HepG2 (cell line): ENCODE measurements around the gene NKX2-2. TPM values are rescaled to one million over a fixed set of nuclear protein-coding genes. Genes with fewer than 3 reads are reported as not detected.

ENCODE experiments used
- ATAC-seq: fragments of 200-7000 bp; cut with Tn5 transposase; 3 replicates; pipeline ENCODE4 v1.9.1; 2020; ENCODE audit warnings: mild to moderate bottlenecking, moderate library complexity
- BruUV-seq: library from RNA; stranded (reverse); fragments of 400-500 nt; replicated peaks from 2 replicates; lab custom pipeline; 2021; lab: Mats Ljungman, UMichigan
- CTCF ChIA-PET: fragments of 300-600 bp; formaldehyde crosslinking; extraction: SDS; loops from one replicate; lab custom pipeline; 2021; ENCODE audit warnings: low total read pairs, inconsistent platforms, low intra/inter-chr PET ratio; lab: Yijun Ruan, JAX
- POLR2A ChIA-PET: fragments of 350-600 bp; sonication (Branson Sonifier 250); formaldehyde crosslinking; loops from one replicate; lab custom pipeline; 2020; ENCODE audit warnings: antibody characterized with exemption, inconsistent platforms; lab: Yijun Ruan, JAX
- DNase-seq: peaks from one replicate; pipeline ENCODE4 v3.0.0-alpha.2; 2015; ENCODE audit warnings: low spot score
- FAIRE-seq: peaks from 3 replicates; lab custom pipeline; 2011; peaks lifted over from hg19 to GRCh38; lab: Jason Lieb, UNC
- H2AFZ ChIP-seq: one replicate; pipeline ENCODE4 v1.6.1; 2011; ENCODE audit warnings: low read length, inconsistent platforms
- H3K27ac ChIP-seq: fragments of 300-600 bp; 3 replicates; pipeline ENCODE4 v1.8.0; 2011; ENCODE audit warnings: mixed run types, mild to moderate bottlenecking, mixed read lengths, low read length, inconsistent platforms; ENCODE audit not compliant: insufficient read depth; ENCODE audit errors: extremely low read length
- H3K27me3 ChIP-seq, 2 experiments: fragments of 200-600 bp in 1 of 2; 2 replicates in 1 of 2; 3 replicates in 1 of 2; pipeline versions ENCODE4 v1.6.0 to v1.8.0; 2011; ENCODE audit warnings: low read length in 2 of 2, mild to moderate bottlenecking in 2 of 2, moderate library complexity in 2 of 2, inconsistent platforms in 1 of 2; ENCODE audit not compliant: insufficient read depth in 2 of 2, control insufficient read depth in 1 of 2
- H3K36me3 ChIP-seq, 2 experiments: fragments of 200-600 bp in 1 of 2; replicated peaks in 1 of 2; 2 replicates in 1 of 2; 3 replicates in 1 of 2; pipeline versions ENCODE4 v1.5.1 to v1.8.0; 2011; ENCODE audit warnings: low read length in 2 of 2, inconsistent platforms in 1 of 2; ENCODE audit not compliant: insufficient read depth in 2 of 2, control insufficient read depth in 1 of 2
- H3K4me1 ChIP-seq: 2 replicates; pipeline ENCODE4 v1.5.1; 2012; ENCODE audit warnings: low read length, inconsistent platforms; ENCODE audit not compliant: insufficient read depth
- H3K4me2 ChIP-seq: 2 replicates; pipeline ENCODE4 v1.6.0; 2011; ENCODE audit warnings: low read depth, low read length, inconsistent platforms
- H3K4me3 ChIP-seq, 3 experiments: fragments of 200-600 bp in 1 of 3; sonication (generic), shearing (Covaris generic) in 1 of 3; replicated peaks in 1 of 3; 2 replicates each; pipeline ENCODE4 v1.5.1; 2011 to 2016; ENCODE audit warnings: low read length in 3 of 3, inconsistent platforms in 2 of 3, low read depth in 2 of 3, mild to moderate bottlenecking in 2 of 3, control low read depth in 1 of 3, mixed read lengths in 1 of 3; ENCODE audit not compliant: insufficient read depth in 1 of 3
- H3K79me2 ChIP-seq: one replicate; pipeline ENCODE4 v1.6.1; 2011; ENCODE audit warnings: low read length, inconsistent platforms; ENCODE audit not compliant: insufficient read depth
- H3K9ac ChIP-seq: 2 replicates; pipeline ENCODE4 v1.6.0; 2011; ENCODE audit warnings: mild to moderate bottlenecking, low read depth, low read length, inconsistent platforms; ENCODE audit not compliant: insufficient read depth
- H3K9me3 ChIP-seq: 2 replicates; pipeline ENCODE4 v1.5.1; 2012; ENCODE audit warnings: mild to moderate bottlenecking, low read length
- H4K20me1 ChIP-seq: 2 replicates; pipeline ENCODE4 v1.6.0; 2011; ENCODE audit warnings: inconsistent platforms, mild to moderate bottlenecking, low read length, moderate library complexity; ENCODE audit not compliant: insufficient read depth
- ATF2 ChIP-seq: sonication (generic); formaldehyde crosslinking; IDR thresholded peaks from 2 replicates; pipeline ENCODE4 v1.4.0; 2020; ENCODE audit warnings: missing genetic modification reagents
- ATRX ChIP-seq: sonication (generic); formaldehyde crosslinking; IDR thresholded peaks from 2 replicates; pipeline ENCODE4 v1.4.0; 2020; ENCODE audit warnings: missing genetic modification reagents, borderline replicate concordance
- ELF3 ChIP-seq: IDR thresholded peaks from 2 replicates; pipeline ENCODE4 v1.6.1; 2016; ENCODE audit warnings: missing genetic modification reagents, missing compliant biosample characterization
- FOXP4 ChIP-seq: sonication (generic); formaldehyde crosslinking; IDR thresholded peaks from 2 replicates; pipeline ENCODE4 v1.4.0; 2020; ENCODE audit warnings: missing genetic modification reagents
- HMGA1 ChIP-seq: sonication (generic); formaldehyde crosslinking; conservative IDR thresholded peaks from 2 replicates; pipeline ENCODE4 v1.4.0; 2020; ENCODE audit warnings: missing genetic modification reagents
- LCORL ChIP-seq, 2 experiments: fragments of 450-650 bp in 1 of 2; sonication (generic) in 1 of 2; formaldehyde crosslinking in 1 of 2; IDR thresholded peaks; 2 replicates each; pipeline versions ENCODE4 v1.5.0 to v1.6.1; 2017 to 2020; ENCODE audit warnings: antibody characterized with exemption in 1 of 2, missing genetic modification reagents in 1 of 2
- MED8 ChIP-seq: sonication (generic); formaldehyde crosslinking; IDR thresholded peaks from 2 replicates; pipeline ENCODE4 v1.8.1; 2023; ENCODE audit warnings: mild to moderate bottlenecking, missing genetic modification reagents; ENCODE audit not compliant: insufficient replicate concordance
- SRSF4 ChIP-seq: fragments of 200-400 bp; formaldehyde crosslinking; IDR thresholded peaks from one replicate; pipeline ENCODE4 v1.6.1; 2018; ENCODE audit warnings: mild to moderate bottlenecking, low read depth, low read length, moderate library complexity; ENCODE audit not compliant: poor library complexity, severe bottlenecking
- ZNF629 ChIP-seq: sonication (generic); formaldehyde crosslinking; conservative IDR thresholded peaks from 2 replicates; pipeline ENCODE4 v1.5.0; 2020; ENCODE audit warnings: missing genetic modification reagents
- WGBS: methylation state at CpG from one replicate; pipeline ENCODE4 v1.1.6; 2017; ENCODE audit warnings: low lambda C conversion rate; 5-methylcytosine and 5-hydroxymethylcytosine counted together
- in situ Hi-C: cut with HindIII; loops from 2 replicates; pipeline ENCODE4 v1.10.0; 2017; ENCODE audit warnings: low pct_unique_long_range_greater_than_20kb; ENCODE audit not compliant: extremely low pct_ligation_motif_present
- intact Hi-C: fragments of 100-400 bp; cut with micrococcal nuclease; formaldehyde crosslinking; loops from one replicate; pipeline ENCODE4 v1.10.0; 2022; ENCODE audit not compliant: unreplicated experiment
- polyA plus RNA-seq, 8 experiments: library from polyadenylated mRNA; depleted of rRNA in 3 of 8; stranded (reverse) in 7 of 8; unstranded in 1 of 8; fragments of >200 nt; fragmentation: Illumina TruSeq in 4 of 8; extraction: Trizol in 4 of 8; gene quantifications; 2 replicates each; pipeline versions ENCODE4 v1.2.1 to v1.2.3, GENCODE V29; 2011 to 2016; ENCODE audit warnings: low read depth in 4 of 8, missing spikeins in 1 of 8, mixed read lengths in 1 of 8; ENCODE audit not compliant: insufficient read depth in 1 of 8
- total RNA-seq, 5 experiments: library from RNA; depleted of rRNA; stranded (reverse); fragments of >200 nt; fragmentation: Illumina TruSeq; extraction: Trizol; gene quantifications; 2 replicates each; pipeline ENCODE4 v1.2.3, GENCODE V29; 2016; ENCODE audit warnings: low read depth in 1 of 5

Gene NKX2-2
- total and polyA plus RNA-seq, 2 of the 13 experiments (the other 11 are each of a cell fraction or from before 2014, with no cell fraction given): not detected

GRCh38 chr20:21550587-21550986, 36.7 kb upstream of the NKX2-2 start:
- Histone ChIP-seq H3K4me2 (no peak overlapping the region), H3K27ac (no peak overlapping the region), H3K9ac (no peak overlapping the region), H2AFZ (no peak overlapping the region), H3K4me1 (no peaks in the 10 kb centered on the region), H3K27me3 (peaks cover 1 to 30% of the 10 kb centered on the region in 2 experiments; a peak in 4 of 5 replicates), H3K79me2 (no peaks in the 10 kb centered on the region), H3K4me3 (no peak overlapping the region), H4K20me1 (no peaks in the 10 kb centered on the region), H3K36me3 (no peaks in the 10 kb centered on the region), H3K9me3 (no peaks in the 10 kb centered on the region)
- intact Hi-C loops (no loop called here), in situ Hi-C loops (no loop called here)
- ChIA-PET POLR2A (no interaction called here), CTCF (no interaction called here)
- TF ChIP-seq SRSF4 (no peak), LCORL (IDR thresholded peaks at IDR 0.05) (no peak), LCORL (CRISPR knock-in tag; IDR thresholded peaks at IDR 0.05) (no peak), HMGA1 (no peak), ATF2 (CRISPR knock-in tag) (no peak), ZNF629 (CRISPR knock-in tag) (peak; percentile 74), MED8 (CRISPR knock-in tag) (no peak), ELF3 (no peak), FOXP4 (CRISPR knock-in tag) (no peak), ATRX (CRISPR knock-in tag) (no peak)
- no peak for DNase-seq
- no peak for ATAC-seq
- no peak for FAIRE-seq
- WGBS: 2% methylated on average over 5 of the region's 5 CpGs
- BruUV-seq: no TSS peak
